Measurements from ENCODE around the gene UBE2K. TPM values are rescaled to one million over a fixed set of nuclear protein-coding genes. Genes with fewer than 3 reads are reported as not detected.
"Not testable (repeated sequence)": the region's sequence is repeated elsewhere in the genome, so short reads cannot be mapped to it uniquely, and the experiment has no call there.

UBE2K gene
- total RNA-seq, 1 donor from 2014 or later: 13.7 TPM

GRCh38 chr4:39721788-39722187, 23.9 kb downstream of the UBE2K start:
- DNase-seq (ENCODE audit: low read depth in 2 of 2): no peak

GRCh38 chr4:39729557-39729956, 31.6 kb downstream of the UBE2K start:
- DNase-seq (ENCODE audit: low read depth in 2 of 2): no peak

- DNase-seq (ENCODE audit: low read depth in 2 of 2): peak; percentile 22 to 40
These were observed 32.1 kb downstream of the UBE2K start for GRCh38 chr4:39730072-39730471.

GRCh38 chr4:39731908-39732307, 34.0 kb downstream of the UBE2K start:
- no peak for DNase-seq (ENCODE audit: low read depth in 2 of 2)

- DNase-seq (ENCODE audit: low read depth in 2 of 2): peak in 1 of 2 donors; percentile 45
These were observed 34.8 kb downstream of the UBE2K start for GRCh38 chr4:39732728-39733127.

DNA sequence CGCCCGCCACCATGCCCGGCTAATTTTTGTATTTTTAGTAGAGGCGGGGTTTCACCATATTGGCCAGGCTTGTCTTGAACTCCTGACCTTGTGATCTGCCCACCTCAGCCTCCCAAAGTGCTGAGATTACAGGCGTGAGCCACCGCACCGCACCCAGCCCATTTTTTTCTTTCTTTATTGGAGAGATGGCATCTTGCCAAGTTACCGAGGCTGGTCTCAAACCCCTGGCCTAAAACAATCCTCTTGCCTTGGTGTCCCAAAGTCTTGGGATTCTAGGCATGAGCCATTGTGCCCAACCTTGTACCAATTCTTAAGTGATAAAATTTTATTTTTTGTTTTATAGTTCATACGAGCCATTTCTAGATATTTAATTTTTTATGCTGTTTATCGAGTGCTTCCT, 41.7 kb downstream of the UBE2K start:
- DNase-seq (ENCODE audit: low read depth in 2 of 2): not testable (repeated sequence)

- no peak for DNase-seq (ENCODE audit: low read depth in 2 of 2)
These were observed 43.5 kb downstream of the UBE2K start for GRCh38 chr4:39741401-39741800.

DNA sequence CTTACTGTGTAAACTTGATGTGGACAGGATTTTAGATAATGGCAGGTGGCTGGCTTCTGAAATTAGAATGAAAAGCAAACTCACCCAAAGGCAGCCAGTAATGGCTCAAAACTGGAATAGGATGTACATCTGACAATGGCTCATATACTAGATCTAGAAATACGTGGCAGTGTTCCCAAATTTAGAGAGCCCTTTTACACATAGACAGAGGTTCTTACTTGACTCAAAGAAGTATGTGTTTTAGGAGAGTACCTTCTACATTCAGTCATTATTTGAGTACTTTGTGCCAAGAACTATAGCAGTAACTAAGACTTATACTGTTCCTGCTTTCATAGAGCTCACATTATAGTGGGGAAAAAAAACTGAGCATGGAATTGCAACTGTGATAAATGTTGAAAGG, 48.0 kb downstream of the UBE2K start:
- no peak for DNase-seq (ENCODE audit: low read depth in 2 of 2)

GRCh38 chr4:39750216-39750615, 52.3 kb downstream of the UBE2K start:
- DNase-seq (ENCODE audit: low read depth in 2 of 2): peak; percentile 3 to 24

GRCh38 chr4:39754309-39754708, 56.4 kb downstream of the UBE2K start:
- DNase-seq (ENCODE audit: low read depth in 2 of 2): no peak

- no peak for DNase-seq (ENCODE audit: low read depth in 2 of 2)
These were observed 58.2 kb downstream of the UBE2K start for GRCh38 chr4:39756159-39756558.

DNA sequence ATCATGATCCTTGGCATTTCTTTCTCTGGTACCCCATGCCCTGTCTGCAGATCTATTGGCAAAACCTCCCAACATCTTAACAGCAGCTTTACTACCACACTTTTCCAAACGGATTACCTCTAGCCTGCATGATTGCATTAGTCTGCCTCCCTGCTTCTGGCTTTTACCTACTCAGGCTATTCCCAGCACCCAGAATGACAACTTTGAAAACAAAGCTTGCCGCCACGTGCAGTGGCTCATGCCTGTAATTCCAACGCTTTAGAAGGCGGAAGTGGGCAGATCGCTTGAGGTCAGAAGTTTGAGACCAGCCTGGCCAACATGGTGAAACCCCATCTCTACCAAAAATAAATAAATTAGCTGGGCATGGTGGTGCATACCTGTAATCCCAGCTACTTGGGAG, 60.2 kb downstream of the UBE2K start:
- DNase-seq (ENCODE audit: low read depth in 2 of 2): no peak

DNA sequence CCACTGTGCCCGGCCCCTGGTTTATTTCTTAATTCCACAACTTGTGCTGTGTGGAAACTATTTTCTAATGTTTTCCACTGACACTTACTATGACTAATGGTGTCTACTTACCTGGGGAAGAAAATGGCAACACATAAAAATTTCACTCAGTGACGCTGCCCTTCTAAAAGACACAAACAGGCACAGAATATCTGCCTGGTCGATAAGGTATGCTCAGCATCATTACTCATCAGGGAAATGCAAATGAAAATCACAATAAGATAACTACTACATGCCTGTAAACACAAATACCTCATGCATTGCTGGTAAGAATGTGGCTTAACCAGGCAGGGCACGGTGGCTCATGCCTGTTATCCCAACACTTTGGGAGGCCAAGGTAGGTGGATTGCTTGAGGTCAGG, 61.6 kb downstream of the UBE2K start:
- no peak for DNase-seq (ENCODE audit: low read depth in 2 of 2)

- no peak for DNase-seq (ENCODE audit: low read depth in 2 of 2)
These were observed 63.2 kb downstream of the UBE2K start for GRCh38 chr4:39761005-39761667.

DNA sequence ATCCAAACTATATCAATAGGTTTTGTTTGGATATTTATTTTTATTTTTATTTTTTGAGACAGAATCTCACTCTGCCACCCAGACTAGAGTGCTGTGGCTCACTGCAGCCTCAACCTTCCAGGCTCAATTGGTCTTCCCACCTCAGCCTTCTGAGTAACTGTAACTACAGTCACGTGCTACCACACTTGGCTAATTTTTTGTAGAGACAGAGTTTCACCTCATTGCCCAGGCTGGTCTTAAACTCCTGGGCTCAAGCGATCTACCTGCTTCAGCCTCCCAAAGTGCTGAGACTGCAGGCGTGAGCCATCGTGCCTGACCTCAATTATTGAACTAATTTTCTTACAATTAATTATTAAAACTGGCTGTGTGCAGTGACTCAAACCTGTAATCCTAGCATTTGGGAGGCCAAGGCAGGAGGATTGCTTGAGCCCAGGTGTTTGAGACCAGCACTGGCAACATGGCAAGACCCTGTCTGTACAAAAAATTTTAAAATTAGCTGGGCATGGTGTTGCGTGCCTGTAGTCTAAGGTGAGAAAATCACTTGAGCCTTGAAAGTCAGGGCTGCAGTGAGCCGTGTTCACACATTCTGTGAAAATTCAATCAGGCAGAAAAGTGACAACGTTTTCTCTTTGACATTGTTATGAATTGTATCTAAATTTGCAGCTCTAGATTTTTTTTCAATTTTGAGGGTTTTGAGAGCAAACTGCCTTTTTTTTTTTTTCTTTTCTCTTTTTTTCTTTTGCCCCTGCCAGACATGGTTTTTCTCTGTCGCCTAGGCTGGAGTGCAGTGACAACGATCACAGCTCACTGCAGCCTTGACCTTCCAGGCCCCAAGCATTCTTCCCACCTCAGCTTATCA, 66.0 kb downstream of the UBE2K start:
- DNase-seq (ENCODE audit: low read depth in 2 of 2): no peak

DNA sequence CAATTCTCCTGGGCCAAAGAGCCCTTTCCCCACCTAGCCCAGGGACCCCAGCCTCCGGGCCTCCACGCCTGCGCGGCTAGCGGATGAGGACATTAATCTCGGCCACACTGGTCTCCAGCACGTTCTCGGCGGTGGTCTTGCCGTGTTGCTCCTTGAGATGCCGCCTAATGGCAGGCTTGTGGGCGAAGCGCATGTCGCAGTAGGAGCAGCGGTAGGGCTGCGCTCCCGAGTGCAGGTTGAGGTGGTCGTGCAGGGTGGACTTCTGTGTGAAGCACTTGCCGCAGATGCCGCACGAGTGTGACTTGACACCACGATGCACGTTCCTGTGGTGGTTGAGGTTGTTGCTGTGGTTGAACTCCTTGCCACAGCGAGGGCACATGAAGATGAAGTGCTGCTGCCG, 72.1 kb downstream of the UBE2K start:
- no peak for DNase-seq (ENCODE audit: low read depth in 2 of 2)

DNA sequence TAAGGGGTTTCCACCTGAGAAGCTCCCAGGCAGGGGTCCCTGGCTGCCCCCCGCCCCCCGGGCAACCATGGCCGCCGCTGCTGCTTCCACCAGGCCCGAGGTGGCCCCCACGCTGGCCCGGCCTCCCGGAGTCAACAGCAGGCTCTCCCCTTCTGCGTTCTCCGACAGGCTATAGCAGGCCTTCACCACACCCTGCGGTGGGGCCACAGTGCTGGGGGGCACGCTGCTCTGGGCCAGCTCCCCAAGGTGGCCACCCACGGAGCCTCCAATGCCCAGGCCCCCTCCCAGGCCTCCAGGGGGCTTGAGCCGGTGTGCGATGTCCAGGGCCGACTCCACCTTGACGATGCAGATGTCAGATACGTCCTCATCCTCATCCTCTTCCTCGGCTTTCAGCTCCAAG, 72.5 kb downstream of the UBE2K start:
- no peak for DNase-seq (ENCODE audit: low read depth in 2 of 2)

DNA sequence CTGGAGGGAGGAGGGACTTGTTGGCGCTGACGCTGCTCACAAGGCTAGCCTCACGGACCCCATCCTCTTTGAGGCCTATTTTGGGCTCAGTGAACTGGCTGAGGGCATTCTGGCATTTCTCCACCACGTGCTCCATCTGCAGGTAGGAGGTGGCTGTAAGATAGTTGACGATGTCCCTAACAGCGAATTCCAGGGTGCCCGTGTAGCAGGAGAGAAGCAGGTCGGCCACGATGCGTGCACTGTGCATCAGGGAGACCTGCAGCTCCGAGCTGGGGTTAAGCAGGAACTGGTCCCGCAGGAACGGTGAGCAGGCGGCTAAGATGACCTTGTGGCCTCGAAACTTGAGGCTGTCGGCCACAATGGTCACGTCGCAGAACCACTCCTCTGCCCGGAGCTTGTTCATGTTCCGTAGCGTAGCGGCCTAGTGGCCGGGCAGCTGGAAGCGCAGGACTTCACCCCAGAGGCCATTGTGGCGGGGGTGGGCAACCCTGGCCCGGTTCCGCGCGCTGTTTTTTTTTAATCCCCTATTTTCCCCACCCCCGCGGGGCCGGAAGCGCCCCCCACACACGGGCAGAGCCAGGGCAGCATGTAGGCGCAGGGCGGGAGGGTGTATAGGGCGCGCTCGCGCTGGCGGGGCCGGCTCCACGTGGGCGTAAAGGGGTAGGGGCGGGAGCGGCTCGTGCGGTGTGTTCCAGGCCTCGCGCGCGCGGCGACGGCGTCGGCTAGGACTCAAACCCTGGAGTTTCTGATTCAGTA, 73.2 kb downstream of the UBE2K start:
- no peak for DNase-seq (ENCODE audit: low read depth in 2 of 2)

DNA sequence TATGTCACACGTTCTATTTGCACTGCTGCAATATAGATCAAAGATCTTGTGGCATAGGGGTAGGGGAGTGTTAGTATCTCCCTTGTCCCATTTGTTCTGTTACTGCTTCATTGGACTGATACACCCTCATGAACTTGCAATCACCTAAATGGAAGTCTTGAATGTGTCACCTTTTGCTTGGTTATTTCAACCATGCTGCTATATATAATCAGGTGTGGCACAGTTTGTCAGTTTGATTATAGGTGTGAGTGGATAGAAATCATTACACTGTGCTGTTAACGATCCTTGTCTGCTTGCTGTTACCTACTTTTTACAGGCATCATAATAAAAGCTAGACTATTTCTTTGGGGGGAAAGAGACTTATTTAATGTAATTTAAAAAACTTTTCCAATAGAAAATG, 84.1 kb downstream of the UBE2K start:
- not testable (repeated sequence) for DNase-seq (ENCODE audit: low read depth in 2 of 2)

DNA sequence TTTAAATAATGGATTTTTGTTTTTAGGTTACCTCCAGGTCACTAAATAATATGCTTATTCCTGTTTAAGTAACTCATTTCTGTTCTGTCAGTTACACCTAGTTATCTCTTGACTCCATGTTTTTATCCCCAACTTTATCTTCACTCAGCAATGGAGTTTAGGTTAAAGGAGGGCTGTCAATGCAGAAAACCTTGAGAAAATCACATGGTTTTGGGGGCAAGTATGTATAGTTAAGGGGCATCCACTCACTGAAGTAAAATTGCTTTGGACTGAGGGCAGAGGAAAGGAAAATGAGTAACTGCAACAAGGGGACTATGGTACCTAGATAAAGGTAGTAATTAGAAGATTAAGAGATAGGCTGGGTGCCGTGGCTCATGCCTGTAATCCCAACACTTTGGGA, 87.1 kb downstream of the UBE2K start:
- no peak for DNase-seq (ENCODE audit: low read depth in 2 of 2)

DNA sequence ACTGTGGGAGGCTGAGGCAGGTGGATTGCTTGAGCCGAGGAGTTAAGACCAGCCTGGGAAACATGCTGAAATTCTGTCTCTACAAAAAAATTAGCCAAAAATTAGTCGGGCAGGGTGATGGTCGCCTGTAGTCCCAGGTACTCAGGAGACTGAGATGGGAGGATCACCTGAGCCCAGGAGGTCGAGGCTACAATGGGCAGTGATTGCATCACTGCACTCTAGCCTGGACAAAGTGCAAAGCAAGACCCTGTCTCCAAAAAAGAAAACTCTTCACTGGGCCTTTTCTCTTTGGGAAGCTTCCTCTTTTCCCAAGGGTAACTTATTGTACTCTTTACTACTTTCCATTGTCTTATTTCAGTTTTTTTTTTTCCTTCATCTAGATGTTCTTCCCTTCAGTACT, 88.9 kb downstream of the UBE2K start:
- no peak for DNase-seq (ENCODE audit: low read depth in 2 of 2)

DNA sequence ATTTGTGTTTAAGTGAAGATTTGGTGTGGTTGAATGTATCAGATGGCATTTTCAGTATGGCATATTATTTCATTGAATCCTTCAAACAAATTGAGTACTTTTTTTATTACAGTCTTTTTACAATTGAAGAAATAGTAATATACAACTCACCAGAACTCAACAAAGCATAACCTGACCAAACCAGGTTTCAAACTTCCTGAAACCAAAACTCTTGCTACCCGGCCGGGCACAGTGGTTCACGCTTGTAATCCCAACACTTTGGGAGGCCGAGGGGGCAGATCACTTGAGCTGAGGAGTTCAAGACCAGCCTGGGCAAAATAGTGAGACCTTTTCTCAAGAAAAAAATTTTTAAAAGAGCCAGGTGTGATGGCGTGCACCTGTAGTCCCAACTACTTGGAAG, 94.2 kb downstream of the UBE2K start:
- no peak for DNase-seq (ENCODE audit: low read depth in 2 of 2)
